GM04503 (cell line): ENCODE measurements around the gene ZC3HAV1.
A peak's percentile ranks its signal among the peaks of the same experiment; 100 is the strongest.
"Not testable (repeated sequence)": the region's sequence is repeated elsewhere in the genome, so short reads cannot be mapped to it uniquely, and the experiment has no call there.

Experiments used
- DNase-seq: peaks from one replicate; pipeline ENCODE4 v3.0.0-alpha.2; 2012; ENCODE audit warnings: low read depth

The ZC3HAV1 gene

GRCh38 chr7:139049111-139049510 lies 60.4 kb downstream of the ZC3HAV1 start:
- no peak for DNase-seq

GRCh38 chr7:139047970-139048369 lies 61.5 kb downstream of the ZC3HAV1 start:
- no peak for DNase-seq

- DNase-seq: no peak
Measured at GRCh38 chr7:139046143-139046542, 63.4 kb downstream of the ZC3HAV1 start.

- no peak for DNase-seq
Measured at GRCh38 chr7:139044813-139045794, 64.4 kb downstream of the ZC3HAV1 start.

- DNase-seq: no peak
Measured at GRCh38 chr7:139043823-139044812, 65.4 kb downstream of the ZC3HAV1 start.

- DNase-seq: no peak
Measured at GRCh38 chr7:139041378-139042085, 68.0 kb downstream of the ZC3HAV1 start.

- DNase-seq: no peak
Measured at GRCh38 chr7:139038691-139039090, 70.8 kb downstream of the ZC3HAV1 start.

GRCh38 chr7:139036901-139037300 lies 72.6 kb downstream of the ZC3HAV1 start:
- DNase-seq: no peak

GRCh38 chr7:139035586-139036353 lies 73.8 kb downstream of the ZC3HAV1 start, which contains the start of gene ZC3HAV1L:
ZC3HAV1L (minus strand) TSS chr7:139036042; CDS start chr7:139036017, 25 bp downstream.
- DNase-seq: peak; percentile 22

- DNase-seq: no peak
Measured at GRCh38 chr7:139034855-139035585, 74.5 kb downstream of the ZC3HAV1 start.

GRCh38 chr7:139034336-139034735 lies 75.2 kb downstream of the ZC3HAV1 start:
- DNase-seq: no peak

- no peak for DNase-seq
Measured at GRCh38 chr7:139033346-139034114, 76.0 kb downstream of the ZC3HAV1 start.

GRCh38 chr7:139032473-139032872 lies 77.0 kb downstream of the ZC3HAV1 start:
- no peak for DNase-seq

- no peak for DNase-seq
Measured at GRCh38 chr7:139029353-139029752, 80.2 kb downstream of the ZC3HAV1 start.

GRCh38 chr7:139026551-139026950 lies 83.0 kb downstream of the ZC3HAV1 start:
- DNase-seq: no peak

- DNase-seq: not testable (repeated sequence)
Measured at GRCh38 chr7:139025861-139026260, 83.7 kb downstream of the ZC3HAV1 start.

GRCh38 chr7:139023076-139023475 lies 86.4 kb downstream of the ZC3HAV1 start:
- no peak for DNase-seq

- DNase-seq: no peak
Measured at GRCh38 chr7:139022286-139022685, 87.2 kb downstream of the ZC3HAV1 start.

GRCh38 chr7:139018910-139019309 lies 90.6 kb downstream of the ZC3HAV1 start:
- DNase-seq: no peak
